Ishikawa (cell line): Measurements from ENCODE around the gene COL4A2.

Experiments
- EP300 ChIP-seq: IDR thresholded peaks from 2 replicates; pipeline ENCODE4 v1.6.1; 2012; ENCODE audit warnings: borderline replicate concordance
- NFIC ChIP-seq: IDR thresholded peaks from 2 replicates; pipeline ENCODE4 v1.6.1; 2012
- RAD21 ChIP-seq: IDR thresholded peaks from 2 replicates; pipeline ENCODE4 v1.6.1; 2012; ENCODE audit warnings: low read depth
- REST ChIP-seq: IDR thresholded peaks from 2 replicates; pipeline ENCODE4 v1.6.1; 2012; ENCODE audit warnings: low read depth, mild to moderate bottlenecking
- TAF1 ChIP-seq: IDR thresholded peaks from 2 replicates; pipeline ENCODE4 v1.6.1; 2012; ENCODE audit warnings: low read depth, mild to moderate bottlenecking
- YY1 ChIP-seq: IDR thresholded peaks from 2 replicates; pipeline ENCODE4 v1.6.1; 2012; ENCODE audit warnings: low read depth

GRCh38 chr13:110405597-110406450, 98.7 kb downstream of the COL4A2 start:
- no peak for TF ChIP-seq EP300
- TF ChIP-seq TAF1, result no peak
- TF ChIP-seq YY1, result no peak
- TF ChIP-seq NFIC, result no peak
- no peak for TF ChIP-seq REST
- no peak for TF ChIP-seq RAD21
